Spleen (tissue), 7 donors: ENCODE measurements around the gene PPP1R37.

Source experiments
- POLR2A ChIP-seq, 3 donors: fragments of 450-650 bp; IDR thresholded peaks; one replicate each; pipeline ENCODE4 v1.5.1; 2017; ENCODE audit warnings: antibody characterized with exemption in 3 of 3, mild to moderate bottlenecking in 1 of 3
- POLR2AphosphoS5 ChIP-seq, 3 donors: sonication (generic); formaldehyde crosslinking; IDR thresholded peaks; one replicate each; pipeline ENCODE4 v1.5.1; 2017; ENCODE audit warnings: antibody characterized with exemption in 3 of 3
- TF ChIP-seq, protein P1 (sequence below), 11 experiments: fragments of 200-600 bp in 7 of 11; fragments of 450-650 bp in 4 of 11; sonication (generic) in 4 of 11; IDR thresholded peaks in 8 of 11; conservative IDR thresholded peaks in 3 of 11; 1 replicate in 7 of 11; 2 replicates in 4 of 11; pipeline versions ENCODE4 v1.4.0 to v1.8.0; 2016 to 2021; ENCODE audit warnings: antibody characterized with exemption in 11 of 11, inconsistent platforms in 4 of 11, mild to moderate bottlenecking in 1 of 11
- donor health status: DM: no; HTN: no; CAD: no; lungs with moderate emphysema.
- donor health status: DM: no; HTN: no; CAD: no.
- donor health status: DM: no; HTN: no; CAD: no.

GRCh38 chr19:45128146-45128545, 35.2 kb downstream of the PPP1R37 start:
- TF ChIP-seq, protein P1, sequence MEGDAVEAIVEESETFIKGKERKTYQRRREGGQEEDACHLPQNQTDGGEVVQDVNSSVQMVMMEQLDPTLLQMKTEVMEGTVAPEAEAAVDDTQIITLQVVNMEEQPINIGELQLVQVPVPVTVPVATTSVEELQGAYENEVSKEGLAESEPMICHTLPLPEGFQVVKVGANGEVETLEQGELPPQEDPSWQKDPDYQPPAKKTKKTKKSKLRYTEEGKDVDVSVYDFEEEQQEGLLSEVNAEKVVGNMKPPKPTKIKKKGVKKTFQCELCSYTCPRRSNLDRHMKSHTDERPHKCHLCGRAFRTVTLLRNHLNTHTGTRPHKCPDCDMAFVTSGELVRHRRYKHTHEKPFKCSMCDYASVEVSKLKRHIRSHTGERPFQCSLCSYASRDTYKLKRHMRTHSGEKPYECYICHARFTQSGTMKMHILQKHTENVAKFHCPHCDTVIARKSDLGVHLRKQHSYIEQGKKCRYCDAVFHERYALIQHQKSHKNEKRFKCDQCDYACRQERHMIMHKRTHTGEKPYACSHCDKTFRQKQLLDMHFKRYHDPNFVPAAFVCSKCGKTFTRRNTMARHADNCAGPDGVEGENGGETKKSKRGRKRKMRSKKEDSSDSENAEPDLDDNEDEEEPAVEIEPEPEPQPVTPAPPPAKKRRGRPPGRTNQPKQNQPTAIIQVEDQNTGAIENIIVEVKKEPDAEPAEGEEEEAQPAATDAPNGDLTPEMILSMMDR (IDR thresholded peaks at IDR 0.05 in 8 of 11, conservative IDR thresholded peaks at IDR 0.05 in 3 of 11): no peak
- TF ChIP-seq POLR2AphosphoS5 (IDR thresholded peaks at IDR 0.05) (no peak), POLR2A (IDR thresholded peaks at IDR 0.05) (no peak)
